Keratinocyte (primary cell): ENCODE measurements around the gene GNAS-AS1.

ENCODE experiments used
- EZH2 ChIP-seq: IDR thresholded peaks from one replicate; pipeline ENCODE4 v1.6.1; 2012; ENCODE audit warnings: inconsistent platforms, mild to moderate bottlenecking, low read length, moderate library complexity
- TF ChIP-seq, protein P1 (sequence below), 3 experiments: IDR thresholded peaks in 1 of 3; conservative IDR thresholded peaks in 1 of 3; optimal IDR thresholded peaks in 1 of 3; 2 replicates in 2 of 3; 3 replicates in 1 of 3; pipeline versions ENCODE3 to v1.5.1; 2011; ENCODE audit warnings: low read length in 3 of 3, mild to moderate bottlenecking in 3 of 3, moderate library complexity in 2 of 3, control low read depth in 1 of 3, inconsistent platforms in 1 of 3; ENCODE audit not compliant: insufficient read depth in 2 of 3; ENCODE audit errors: extremely low read depth in 1 of 3

DNA sequence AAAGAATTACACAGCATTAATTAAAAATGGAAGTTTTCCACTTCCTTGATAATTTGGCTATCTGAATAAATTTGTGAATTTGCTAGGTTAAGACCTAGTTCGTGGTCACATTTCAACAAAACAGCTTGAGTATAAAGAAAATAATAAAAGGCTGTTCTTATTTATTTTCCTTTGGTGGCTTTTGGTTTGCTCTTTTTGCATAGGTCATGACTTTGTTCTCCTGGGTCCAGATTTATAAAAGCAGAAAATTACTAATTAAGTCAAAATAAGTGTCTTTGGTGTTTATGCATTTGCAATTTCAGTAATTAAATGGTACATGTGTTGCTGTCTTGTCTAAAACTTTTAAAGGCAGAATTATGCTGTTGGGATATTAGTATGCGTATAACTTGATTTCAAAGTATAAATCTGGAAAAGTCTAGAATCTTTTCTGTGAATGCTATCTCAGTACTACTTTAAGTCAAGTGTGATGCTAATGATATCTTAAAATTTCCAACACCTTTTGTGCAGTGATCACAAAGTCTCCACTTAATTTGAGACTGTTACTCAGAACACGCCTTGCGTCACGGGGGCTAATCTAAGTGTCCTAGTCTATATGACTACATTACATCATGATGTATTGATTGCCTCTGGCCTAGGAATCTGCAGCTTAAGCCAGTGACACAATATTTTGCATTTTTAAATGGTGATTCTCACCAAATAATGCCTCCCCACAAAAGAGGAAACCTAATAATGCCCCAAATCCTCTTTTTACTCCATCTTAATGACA lies 42.8 kb upstream of the GNAS-AS1 start:
- TF ChIP-seq, protein P1, sequence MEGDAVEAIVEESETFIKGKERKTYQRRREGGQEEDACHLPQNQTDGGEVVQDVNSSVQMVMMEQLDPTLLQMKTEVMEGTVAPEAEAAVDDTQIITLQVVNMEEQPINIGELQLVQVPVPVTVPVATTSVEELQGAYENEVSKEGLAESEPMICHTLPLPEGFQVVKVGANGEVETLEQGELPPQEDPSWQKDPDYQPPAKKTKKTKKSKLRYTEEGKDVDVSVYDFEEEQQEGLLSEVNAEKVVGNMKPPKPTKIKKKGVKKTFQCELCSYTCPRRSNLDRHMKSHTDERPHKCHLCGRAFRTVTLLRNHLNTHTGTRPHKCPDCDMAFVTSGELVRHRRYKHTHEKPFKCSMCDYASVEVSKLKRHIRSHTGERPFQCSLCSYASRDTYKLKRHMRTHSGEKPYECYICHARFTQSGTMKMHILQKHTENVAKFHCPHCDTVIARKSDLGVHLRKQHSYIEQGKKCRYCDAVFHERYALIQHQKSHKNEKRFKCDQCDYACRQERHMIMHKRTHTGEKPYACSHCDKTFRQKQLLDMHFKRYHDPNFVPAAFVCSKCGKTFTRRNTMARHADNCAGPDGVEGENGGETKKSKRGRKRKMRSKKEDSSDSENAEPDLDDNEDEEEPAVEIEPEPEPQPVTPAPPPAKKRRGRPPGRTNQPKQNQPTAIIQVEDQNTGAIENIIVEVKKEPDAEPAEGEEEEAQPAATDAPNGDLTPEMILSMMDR (optimal IDR thresholded peaks at IDR 0.05 in 1 of 3, IDR thresholded peaks at IDR 0.05 in 1 of 3, conservative IDR thresholded peaks at IDR 0.05 in 1 of 3; ENCODE audit: extremely low read depth in 1 of 3, insufficient read depth in 2 of 3, low read length in 3 of 3): no peak
- TF ChIP-seq EZH2: no peak
